NCI-H1105 (cell line): ENCODE measurements around the gene DR1.
"Not testable (repeated sequence)": the region's sequence is repeated elsewhere in the genome, so short reads cannot be mapped to it uniquely, and the experiment has no call there.

Experiments used
- DNase-seq: peaks from one replicate; lab custom pipeline; 2025; lab: John Stamatoyannopoulos, UW

The DR1 gene

GRCh38 chr1:93340090-93340489, 5.6 kb upstream of the DR1 start:
- no peak for DNase-seq

- no peak for DNase-seq
Observed at GRCh38 chr1:93344484-93344883, 1.2 kb upstream of the DR1 start.

- no peak for DNase-seq
Observed at GRCh38 chr1:93344886-93345632, 648 bp upstream of the DR1 start.

GRCh38 chr1:93346421-93346993, 800 bp downstream of the DR1 start:
- DNase-seq = peak; percentile 5

GRCh38 chr1:93347334-93347899, 1.7 kb downstream of the DR1 start:
- no peak for DNase-seq

- DNase-seq = no peak
Observed at GRCh38 chr1:93348104-93348728, 2.5 kb downstream of the DR1 start.

GRCh38 chr1:93349231-93350135, 3.8 kb downstream of the DR1 start:
- no peak for DNase-seq

- DNase-seq = no peak
Observed at GRCh38 chr1:93350322-93350721, 4.6 kb downstream of the DR1 start.

GRCh38 chr1:93350875-93351274, 5.2 kb downstream of the DR1 start:
- DNase-seq = no peak

- DNase-seq = not testable (repeated sequence)
Observed at GRCh38 chr1:93351346-93351745, 5.6 kb downstream of the DR1 start.

- DNase-seq = no peak
Observed at GRCh38 chr1:93352376-93352775, 6.7 kb downstream of the DR1 start.

- no peak for DNase-seq
Observed at GRCh38 chr1:93353286-93353685, 7.6 kb downstream of the DR1 start.

- DNase-seq = no peak
Observed at GRCh38 chr1:93354749-93355148, 9.0 kb downstream of the DR1 start.

GRCh38 chr1:93357242-93357641, 11.5 kb downstream of the DR1 start:
- no peak for DNase-seq

- DNase-seq = no peak
Observed at GRCh38 chr1:93358293-93358692, 12.6 kb downstream of the DR1 start.

GRCh38 chr1:93360111-93360510, 14.4 kb downstream of the DR1 start:
- DNase-seq = no peak

GRCh38 chr1:93362237-93362636, 16.5 kb downstream of the DR1 start:
- DNase-seq = no peak

- no peak for DNase-seq
Observed at GRCh38 chr1:93365813-93366212, 20.1 kb downstream of the DR1 start.

- no peak for DNase-seq
Observed at GRCh38 chr1:93369734-93370133, 24.0 kb downstream of the DR1 start.

GRCh38 chr1:93374334-93375106, 28.8 kb downstream of the DR1 start:
- DNase-seq = no peak

- no peak for DNase-seq
Observed at GRCh38 chr1:93384656-93385055, 38.9 kb downstream of the DR1 start.
